Vagina (tissue), 2 donors: ENCODE results near the gene CCNT2. TPM values are rescaled to one million over a fixed set of nuclear protein-coding genes. Genes with fewer than 3 reads are reported as not detected.

Experiments used
- DNase-seq, 2 donors: peaks; one replicate each; pipeline ENCODE4 v3.0.0-alpha.2; 2017; ENCODE audit errors: extremely low spot score in 2 of 2
- H3K27ac ChIP-seq: fragments of 200-600 bp; sonication (generic); one replicate; pipeline ENCODE4 v1.5.1; 2019
- H3K27me3 ChIP-seq: fragments of 200-600 bp; sonication (generic); one replicate; pipeline ENCODE4 v1.5.1; 2019
- H3K36me3 ChIP-seq, 2 donors: fragments of 200-600 bp; sonication (generic); one replicate each; pipeline ENCODE4 v1.5.1; 2017 to 2019
- H3K4me1 ChIP-seq: fragments of 200-600 bp; sonication (generic); one replicate; pipeline ENCODE4 v1.5.1; 2019
- H3K4me3 ChIP-seq, 2 donors: fragments of 200-600 bp; sonication (generic); 1 replicate in 1 of 2; 2 replicates in 1 of 2; pipeline ENCODE4 v1.5.1; 2016 to 2019
- H3K9me3 ChIP-seq: fragments of 200-600 bp; sonication (generic); one replicate; pipeline ENCODE4 v1.5.1; 2019
- POLR2A ChIP-seq, 2 donors: fragments of 450-650 bp; IDR thresholded peaks; one replicate each; pipeline ENCODE4 v1.6.1; 2017; ENCODE audit warnings: antibody characterized with exemption in 2 of 2, mild to moderate bottlenecking in 2 of 2, moderate library complexity in 2 of 2
- POLR2AphosphoS5 ChIP-seq, 2 donors: sonication (generic); formaldehyde crosslinking; IDR thresholded peaks; one replicate each; pipeline ENCODE4 v1.9.0; 2017; ENCODE audit warnings: antibody characterized with exemption in 2 of 2, mild to moderate bottlenecking in 2 of 2, low read depth in 1 of 2; ENCODE audit not compliant: insufficient read depth in 1 of 2
- intact Hi-C: fragments of 100-400 bp; cut with DNase I; formaldehyde crosslinking; loops from one replicate; pipeline ENCODE4 v1.15.1; 2023
- total RNA-seq: library from RNA; depleted of rRNA; stranded (reverse); fragments of >200 nt; gene quantifications from one replicate; pipeline ENCODE4 v1.2.3, GENCODE V29; 2016
- TF ChIP-seq, protein P1 (sequence below), 3 experiments: fragments of 450-650 bp in 2 of 3; fragments of 200-600 bp in 1 of 3; sonication (generic) in 1 of 3; IDR thresholded peaks; one replicate each; pipeline ENCODE4 v1.5.1; 2017 to 2019; ENCODE audit warnings: antibody characterized with exemption in 3 of 3, mild to moderate bottlenecking in 2 of 3, moderate library complexity in 2 of 3

Gene CCNT2
- 34.6 TPM for total RNA-seq

DNA sequence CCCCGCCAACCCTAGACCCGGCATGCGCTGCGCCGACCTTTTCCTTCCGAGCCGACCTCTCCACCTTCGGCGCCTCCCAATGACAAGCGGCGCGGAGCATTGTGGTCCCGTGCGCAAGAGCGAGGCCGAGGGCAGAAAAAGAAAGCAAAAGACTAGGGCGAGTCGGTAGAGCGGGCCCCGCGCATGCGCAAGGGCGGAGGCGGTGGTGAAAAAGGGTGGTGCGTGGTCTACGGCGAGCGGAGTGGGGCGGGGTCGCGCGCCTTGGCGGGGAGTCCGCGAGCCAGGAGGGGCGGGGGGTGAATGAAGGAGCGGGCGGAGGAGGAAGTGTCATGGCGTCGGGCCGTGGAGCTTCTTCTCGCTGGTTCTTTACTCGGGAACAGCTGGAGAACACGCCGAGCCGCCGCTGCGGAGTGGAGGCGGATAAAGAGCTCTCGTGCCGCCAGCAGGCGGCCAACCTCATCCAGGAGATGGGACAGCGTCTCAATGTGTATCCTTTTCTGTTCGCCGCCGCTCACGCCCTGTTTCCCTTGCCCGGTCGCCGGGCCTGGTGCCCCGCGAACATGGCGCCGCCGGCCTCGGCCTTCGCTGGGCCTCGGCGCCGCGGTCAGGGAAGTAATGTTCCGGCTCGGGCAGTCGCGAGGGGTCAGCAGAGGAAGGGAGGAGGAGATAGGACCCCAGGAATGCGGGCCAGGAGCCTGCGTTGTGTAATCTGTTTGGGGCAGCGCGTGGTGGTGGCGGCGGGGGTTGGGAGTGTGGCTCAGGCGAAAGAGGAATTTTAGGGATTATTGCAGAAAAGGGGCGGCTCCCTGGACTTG is at the start of gene CCNT2:
CCNT2 (plus strand) TSS at position 297 of the 815 bp plus-strand sequence; CDS start at position 330, 33 bp downstream.
- H3K4me1 ChIP-seq: peaks cover 51% of the 10 kb centered on the region

DNA sequence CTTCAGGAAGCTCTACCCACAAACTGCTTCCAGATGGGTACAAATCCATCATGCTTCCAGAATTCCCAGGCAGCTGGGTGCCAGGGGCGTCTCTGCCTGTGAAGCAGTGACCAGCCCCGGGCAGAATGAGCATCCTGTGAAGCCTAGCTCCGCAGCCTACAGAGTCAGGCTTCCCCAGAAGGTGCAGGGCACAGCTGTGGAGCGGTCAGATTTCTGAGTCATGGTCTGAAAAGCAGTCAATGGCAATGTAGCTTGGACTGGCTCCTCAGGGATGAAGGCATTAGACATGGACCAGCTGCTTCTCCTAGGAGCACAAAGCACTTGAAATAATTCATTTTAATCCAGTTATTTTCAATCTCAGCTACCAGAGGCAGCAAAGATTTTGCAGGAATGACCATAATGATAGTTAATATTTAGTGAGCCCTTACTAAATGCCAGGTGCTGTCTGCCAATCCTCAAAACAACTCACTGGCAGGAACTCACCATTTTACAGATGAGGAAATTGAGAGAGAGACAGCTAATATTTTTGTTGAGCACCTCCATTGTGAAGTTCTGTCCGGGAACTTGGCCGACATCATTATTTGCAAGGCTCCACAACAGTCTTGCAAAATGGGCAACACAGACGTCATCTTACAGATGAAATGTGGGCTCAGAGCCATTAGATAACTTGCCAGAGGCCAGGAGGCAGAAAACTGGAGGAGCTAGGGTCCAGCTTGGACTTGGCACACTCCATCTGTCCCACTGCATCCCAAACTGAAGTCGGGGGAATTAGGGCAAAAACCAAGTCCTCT is 48.5 kb upstream of the CCNT2 start:
- DNase-seq: no peak
- Histone ChIP-seq H3K4me3 (no peak overlapping the region), H3K27me3 (no peaks in the 10 kb centered on the region), H3K9me3 (no peaks in the 10 kb centered on the region), H3K27ac (no peak overlapping the region), H3K4me1 (no peaks in the 10 kb centered on the region), H3K36me3 (no peaks in the 10 kb centered on the region)
- no peak for TF ChIP-seq POLR2A (IDR thresholded peaks at IDR 0.05)
- no peak for TF ChIP-seq POLR2AphosphoS5 (IDR thresholded peaks at IDR 0.05; ENCODE audit: insufficient read depth in 1 of 2, low read depth in 1 of 2)
- TF ChIP-seq, protein P1, sequence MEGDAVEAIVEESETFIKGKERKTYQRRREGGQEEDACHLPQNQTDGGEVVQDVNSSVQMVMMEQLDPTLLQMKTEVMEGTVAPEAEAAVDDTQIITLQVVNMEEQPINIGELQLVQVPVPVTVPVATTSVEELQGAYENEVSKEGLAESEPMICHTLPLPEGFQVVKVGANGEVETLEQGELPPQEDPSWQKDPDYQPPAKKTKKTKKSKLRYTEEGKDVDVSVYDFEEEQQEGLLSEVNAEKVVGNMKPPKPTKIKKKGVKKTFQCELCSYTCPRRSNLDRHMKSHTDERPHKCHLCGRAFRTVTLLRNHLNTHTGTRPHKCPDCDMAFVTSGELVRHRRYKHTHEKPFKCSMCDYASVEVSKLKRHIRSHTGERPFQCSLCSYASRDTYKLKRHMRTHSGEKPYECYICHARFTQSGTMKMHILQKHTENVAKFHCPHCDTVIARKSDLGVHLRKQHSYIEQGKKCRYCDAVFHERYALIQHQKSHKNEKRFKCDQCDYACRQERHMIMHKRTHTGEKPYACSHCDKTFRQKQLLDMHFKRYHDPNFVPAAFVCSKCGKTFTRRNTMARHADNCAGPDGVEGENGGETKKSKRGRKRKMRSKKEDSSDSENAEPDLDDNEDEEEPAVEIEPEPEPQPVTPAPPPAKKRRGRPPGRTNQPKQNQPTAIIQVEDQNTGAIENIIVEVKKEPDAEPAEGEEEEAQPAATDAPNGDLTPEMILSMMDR (IDR thresholded peaks at IDR 0.05): no peak
- intact Hi-C loops: no loop called here

More for the DNA sequence above, at the start of gene CCNT2:
- H3K36me3 ChIP-seq: no peaks in the 10 kb centered on the region
- intact Hi-C loops: no loop called here
- no peaks in the 10 kb centered on the region for H3K27me3 ChIP-seq
- H3K4me3 ChIP-seq: peak within 1 kb of the TSS; percentile 87 to 95
- H3K27ac ChIP-seq: peak within 1 kb of the TSS; percentile 96
- DNase-seq: peak; percentile 98 to 99
- peak in 1 of 2 donors; percentile 39 for TF ChIP-seq POLR2A (IDR thresholded peaks at IDR 0.05)
- TF ChIP-seq, protein P1 (IDR thresholded peaks at IDR 0.05): peak in 1 of 3 experiments; percentile 11
- peak; percentile 89 to 96 for TF ChIP-seq POLR2AphosphoS5 (IDR thresholded peaks at IDR 0.05; ENCODE audit: insufficient read depth in 1 of 2, low read depth in 1 of 2)
- H3K9me3 ChIP-seq: no peaks in the 10 kb centered on the region

DNA sequence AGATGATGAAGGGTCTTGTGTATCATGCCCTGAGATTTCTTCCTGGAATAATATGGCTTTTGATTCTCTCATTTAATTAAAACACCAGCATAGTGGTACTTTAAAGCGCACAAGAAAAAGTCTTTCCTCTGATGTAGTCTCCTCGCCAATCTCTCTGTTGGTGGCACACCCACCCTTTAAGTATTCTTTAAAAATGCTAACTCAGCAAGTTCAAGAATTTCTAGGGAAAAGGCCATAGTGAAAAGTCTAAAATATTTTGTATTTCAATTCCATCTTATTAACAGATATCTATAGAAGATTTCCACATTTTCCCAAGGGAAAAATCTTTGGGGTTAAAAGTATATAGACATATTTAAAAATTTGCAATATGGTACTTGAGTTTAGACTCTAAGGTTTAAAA is 45.5 kb upstream of the CCNT2 start:
- no peak overlapping the region for H3K4me3 ChIP-seq
- intact Hi-C loops: no loop called here
- H3K9me3 ChIP-seq: no peaks in the 10 kb centered on the region
- H3K4me1 ChIP-seq: no peaks in the 10 kb centered on the region
- no peaks in the 10 kb centered on the region for H3K27me3 ChIP-seq
- H3K36me3 ChIP-seq: no peaks in the 10 kb centered on the region
- DNase-seq: no peak
- no peak for TF ChIP-seq POLR2AphosphoS5 (IDR thresholded peaks at IDR 0.05; ENCODE audit: insufficient read depth in 1 of 2, low read depth in 1 of 2)
- TF ChIP-seq, protein P1 (IDR thresholded peaks at IDR 0.05): no peak
- no peak for TF ChIP-seq POLR2A (IDR thresholded peaks at IDR 0.05)
- H3K27ac ChIP-seq: no peak overlapping the region

DNA sequence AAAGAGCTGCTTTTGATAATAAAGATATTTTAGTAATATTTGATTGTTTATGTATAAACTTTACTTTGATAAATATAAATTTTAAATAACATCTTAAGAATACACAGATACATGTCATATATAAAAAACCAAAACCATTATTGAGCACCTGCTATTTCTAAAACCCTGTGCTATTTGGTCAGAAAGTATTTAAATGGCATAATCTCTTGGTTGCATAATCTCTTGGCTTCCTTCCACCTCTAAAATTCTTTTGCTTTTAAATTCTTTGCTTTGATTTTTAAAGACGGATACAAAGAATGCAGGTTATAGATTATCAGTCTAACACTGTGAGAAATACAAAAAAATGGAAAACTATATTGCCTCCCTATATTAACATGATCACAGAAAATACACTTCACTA is 43.3 kb upstream of the CCNT2 start:
- Histone ChIP-seq H3K27ac (no peak overlapping the region), H3K9me3 (no peaks in the 10 kb centered on the region), H3K36me3 (no peaks in the 10 kb centered on the region), H3K4me3 (no peak overlapping the region), H3K4me1 (no peaks in the 10 kb centered on the region), H3K27me3 (no peaks in the 10 kb centered on the region)
- intact Hi-C loops: no loop called here
- no peak for DNase-seq
- TF ChIP-seq POLR2AphosphoS5 (IDR thresholded peaks at IDR 0.05; ENCODE audit: insufficient read depth in 1 of 2, low read depth in 1 of 2) (no peak), POLR2A (IDR thresholded peaks at IDR 0.05) (no peak)
- TF ChIP-seq, protein P1 (IDR thresholded peaks at IDR 0.05): no peak
